GM12864 (cell line): ENCODE data around the gene MICAL3.

ENCODE experiments used
- DNase-seq: peaks from one replicate; pipeline ENCODE4 v3.0.0-alpha.2; 2011; ENCODE audit warnings: low read depth
- H3K4me3 ChIP-seq: 2 replicates; pipeline ENCODE4 v1.5.1; 2011; ENCODE audit warnings: mild to moderate bottlenecking, low read depth, low read length, control low read depth
- CTCF ChIP-seq: IDR thresholded peaks from 2 replicates; pipeline ENCODE4 v1.5.1; 2011; ENCODE audit warnings: low read depth, mild to moderate bottlenecking, moderate library complexity, low read length, control low read depth, inconsistent platforms; ENCODE audit errors: missing control alignments

MICAL3 gene

DNA sequence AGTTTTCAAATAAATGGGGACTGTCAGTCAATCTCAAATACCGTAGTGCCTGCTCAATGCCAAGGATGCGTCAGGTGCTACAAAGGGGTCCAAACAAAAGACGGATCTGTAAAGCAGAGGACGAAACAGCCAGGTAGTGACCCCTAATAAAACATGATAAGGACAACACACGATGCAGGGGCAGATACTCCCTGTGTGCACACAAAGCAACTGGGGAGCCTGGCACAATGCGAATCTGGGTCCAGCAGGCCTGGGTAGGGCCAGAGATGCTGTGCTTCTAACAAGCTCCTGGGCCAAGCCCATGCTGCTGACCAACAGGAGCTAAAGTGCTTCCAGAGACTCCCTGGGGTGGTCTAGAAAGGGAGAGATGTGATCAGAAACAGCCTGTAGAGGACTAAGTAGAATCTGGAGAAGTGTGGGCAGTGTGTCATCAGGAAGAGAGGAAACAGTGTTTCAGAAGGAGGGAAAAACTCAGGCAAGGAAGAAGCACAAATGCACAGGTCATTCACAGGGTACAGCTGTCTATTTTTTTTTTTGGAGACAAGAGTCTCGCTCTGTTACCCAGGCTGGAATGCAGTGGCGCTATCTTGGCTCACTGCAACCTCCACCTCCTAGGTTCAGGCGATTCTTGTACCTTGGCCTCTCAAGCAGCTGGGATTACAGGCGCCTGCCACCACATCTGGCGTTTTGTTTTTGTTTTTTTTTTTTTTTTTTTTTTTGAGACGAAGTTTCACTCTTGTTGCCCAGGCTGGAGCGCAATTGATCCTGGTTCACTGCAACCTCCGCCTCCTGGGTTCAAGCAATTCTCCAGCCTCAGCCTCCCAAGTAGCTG lies 74.5 kb downstream of the MICAL3 start:
- no peak overlapping the region for H3K4me3 ChIP-seq
- DNase-seq, result no peak
- TF ChIP-seq CTCF, result no peak

DNA sequence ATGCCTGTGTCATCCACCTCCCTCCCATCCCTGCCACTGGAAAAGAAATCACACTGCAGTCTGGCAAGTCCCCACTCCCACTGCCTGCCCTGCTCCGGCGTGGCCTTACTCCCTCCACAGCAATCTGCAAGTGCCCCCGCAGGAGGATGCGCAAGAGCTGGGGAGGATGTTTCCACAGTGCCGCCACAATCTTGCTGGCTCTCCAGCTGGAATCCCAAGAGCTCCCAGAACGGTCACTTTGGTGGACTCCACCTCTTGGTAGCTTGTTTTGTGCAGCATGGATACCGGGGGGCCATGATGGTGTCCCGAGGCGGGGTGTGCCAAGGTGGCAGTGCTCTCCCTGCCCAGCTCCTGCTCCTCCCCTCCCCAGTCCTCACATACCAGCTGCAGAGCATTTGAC lies 76.3 kb downstream of the MICAL3 start:
- no peak overlapping the region for H3K4me3 ChIP-seq
- TF ChIP-seq CTCF, result no peak
- no peak for DNase-seq

GRCh38 chr22:17946662-17947367 lies 77.5 kb downstream of the MICAL3 start:
- no peak overlapping the region for H3K4me3 ChIP-seq
- no peak for TF ChIP-seq CTCF
- DNase-seq, result no peak

DNA sequence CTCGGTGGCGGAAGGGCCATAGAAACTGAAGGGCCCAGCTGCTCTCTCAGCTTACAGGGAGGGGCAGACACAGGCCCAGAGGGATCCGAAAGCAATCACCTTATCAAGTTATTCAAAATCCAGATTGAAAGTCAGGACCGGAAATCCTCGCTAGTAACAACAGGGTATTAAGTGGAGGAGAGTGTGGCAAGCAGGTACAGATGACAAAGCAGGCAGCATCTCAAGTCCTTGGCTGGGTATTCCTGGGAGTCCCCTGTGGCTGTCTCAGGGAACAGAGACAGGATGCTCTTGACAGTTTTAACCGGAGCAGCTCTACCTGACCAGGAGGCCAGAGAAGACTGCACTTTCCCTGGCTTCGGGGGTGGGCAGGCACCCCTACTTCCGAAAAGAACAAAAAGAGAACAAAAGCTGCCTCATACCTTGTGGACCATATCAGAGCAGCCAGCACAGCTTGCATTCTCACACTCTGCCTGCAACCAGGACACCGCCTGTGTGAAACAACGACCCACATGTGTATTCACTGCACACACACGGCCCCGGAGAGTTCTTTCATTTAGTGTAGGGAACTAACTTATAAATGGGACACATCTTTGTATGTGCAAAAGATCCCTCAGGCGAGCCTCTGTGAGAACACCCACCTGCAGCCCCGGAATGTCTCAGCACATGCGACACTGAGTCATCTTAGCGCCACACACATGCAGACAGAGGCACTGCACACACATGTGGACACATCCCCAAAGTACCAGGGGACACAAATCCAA lies 78.3 kb downstream of the MICAL3 start:
- no peak overlapping the region for H3K4me3 ChIP-seq
- peak; percentile 22 for DNase-seq
- TF ChIP-seq CTCF, result peak; percentile 48

- no peak overlapping the region for H3K4me3 ChIP-seq
- no peak for TF ChIP-seq CTCF
- no peak for DNase-seq
These were observed 79.0 kb downstream of the MICAL3 start for GRCh38 chr22:17945156-17945887.

GRCh38 chr22:17944256-17944655 lies 80.1 kb downstream of the MICAL3 start:
- no peak for TF ChIP-seq CTCF
- no peak for DNase-seq
- no peak overlapping the region for H3K4me3 ChIP-seq
